Activated CD8-positive, alpha-beta memory T cell treated with anti-CD3 and anti-CD28 coated beads for 36 hours (primary cell): ENCODE measurements around the gene OSCAR. TPM values are rescaled to one million over a fixed set of nuclear protein-coding genes. Genes with fewer than 3 reads are reported as not detected.

Experiments used
- CTCF ChIA-PET: fragments of 350-600 bp; sonication (Branson Sonifier 250); formaldehyde crosslinking; loops from one replicate; lab custom pipeline; 2021; ENCODE audit warnings: antibody characterized with exemption; lab: Charles Lee
- POLR2A ChIA-PET: fragments of 350-600 bp; sonication (Branson Sonifier 250); formaldehyde crosslinking; loops from one replicate; lab custom pipeline; 2021; ENCODE audit warnings: antibody characterized with exemption; lab: Charles Lee
- total RNA-seq, 2 experiments: library from RNA; stranded (reverse); gene quantifications; one replicate each; pipeline ENCODE4 v1.2.3, GENCODE V29; 2021

Gene OSCAR
- total RNA-seq, 2 experiments from 2014 or later: 0.27 to 0.29 TPM

- POLR2A ChIA-PET: no interaction called here
- CTCF ChIA-PET: no interaction called here
These were observed 28.4 kb upstream of the OSCAR start for GRCh38 chr19:54128796-54129616.

- ChIA-PET CTCF (no interaction called here), POLR2A (no interaction called here)
These were observed 27.8 kb upstream of the OSCAR start for GRCh38 chr19:54128441-54128725.

GRCh38 chr19:54127688-54128440 is 27.3 kb upstream of the OSCAR start:
- ChIA-PET CTCF (no interaction called here), POLR2A (no interaction called here)

- POLR2A ChIA-PET: no interaction called here
- CTCF ChIA-PET: no interaction called here
These were observed 25.1 kb upstream of the OSCAR start for GRCh38 chr19:54125713-54126112.

DNA sequence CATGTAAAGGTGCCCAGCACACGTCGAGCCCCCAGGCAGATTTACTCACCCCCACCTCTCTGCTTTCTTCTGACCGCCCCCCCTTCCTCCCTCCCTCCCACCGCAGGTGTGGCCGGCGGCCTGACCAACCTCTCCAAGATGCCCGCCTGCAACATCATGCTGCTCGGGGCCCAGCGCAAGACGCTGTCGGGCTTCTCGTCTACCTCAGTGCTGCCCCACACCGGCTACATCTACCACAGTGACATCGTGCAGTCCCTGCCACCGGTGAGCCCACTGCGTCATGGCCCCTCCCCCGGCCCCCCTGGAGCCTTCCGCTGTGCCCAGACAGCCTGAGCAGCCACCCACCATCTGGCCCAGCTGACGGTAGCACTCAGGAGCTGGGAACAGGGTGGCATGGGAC is 23.8 kb upstream of the OSCAR start:
- ChIA-PET POLR2A (no interaction called here), CTCF (no interaction called here)

DNA sequence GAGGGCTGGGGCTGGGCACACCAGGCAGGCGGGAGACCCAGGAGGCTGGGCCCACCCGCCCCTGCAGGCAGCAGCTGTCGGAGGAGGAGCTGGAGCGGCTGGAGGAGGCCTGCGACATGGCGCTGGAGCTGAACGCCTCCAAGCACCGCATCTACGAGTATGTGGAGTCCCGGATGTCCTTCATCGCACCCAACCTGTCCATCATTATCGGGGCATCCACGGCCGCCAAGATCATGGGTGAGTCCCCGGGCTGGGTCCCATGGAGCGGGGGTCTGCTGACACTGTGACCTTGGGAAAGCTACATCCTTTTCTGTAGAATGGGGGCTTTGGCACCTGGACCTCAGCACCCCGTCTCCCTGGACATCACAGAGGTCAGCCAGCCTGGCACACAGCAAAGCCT is 23.1 kb upstream of the OSCAR start:
- ChIA-PET POLR2A (no interaction called here), CTCF (no interaction called here)

GRCh38 chr19:54121259-54121658 is 20.7 kb upstream of the OSCAR start:
- CTCF ChIA-PET: no interaction called here
- POLR2A ChIA-PET: interaction anchor here (0.6 to 0.7 kb wide), 2 partner anchors 17 to 261 kb away, joined by 3 to 7 read pairs; no protein-coding TSS in a partner anchor

- CTCF ChIA-PET: interaction anchor here (0.5 to 2.1 kb wide), 4 partner anchors 11 to 372 kb away, joined by 4 to 7 read pairs (median 4); partner anchors contain the start of gene LENG1
- POLR2A ChIA-PET: interaction anchor here (2.2 to 2.4 kb wide), 2 partner anchors 13 to 22 kb away, joined by 13 to 15 read pairs; partner anchors contain the start of genes CNOT3 and NDUFA3
These were observed 14.8 kb upstream of the OSCAR start, which contains the start of the genes PRPF31 and TFPT for GRCh38 chr19:54115109-54116063. TSS of gene PRPF31 (plus strand) at chr19:54115754. CDS start at chr19:54118279, 2,525 bp downstream. TSS of gene TFPT (minus strand) at chr19:54115657. CDS start at chr19:54115269, 388 bp downstream.

DNA sequence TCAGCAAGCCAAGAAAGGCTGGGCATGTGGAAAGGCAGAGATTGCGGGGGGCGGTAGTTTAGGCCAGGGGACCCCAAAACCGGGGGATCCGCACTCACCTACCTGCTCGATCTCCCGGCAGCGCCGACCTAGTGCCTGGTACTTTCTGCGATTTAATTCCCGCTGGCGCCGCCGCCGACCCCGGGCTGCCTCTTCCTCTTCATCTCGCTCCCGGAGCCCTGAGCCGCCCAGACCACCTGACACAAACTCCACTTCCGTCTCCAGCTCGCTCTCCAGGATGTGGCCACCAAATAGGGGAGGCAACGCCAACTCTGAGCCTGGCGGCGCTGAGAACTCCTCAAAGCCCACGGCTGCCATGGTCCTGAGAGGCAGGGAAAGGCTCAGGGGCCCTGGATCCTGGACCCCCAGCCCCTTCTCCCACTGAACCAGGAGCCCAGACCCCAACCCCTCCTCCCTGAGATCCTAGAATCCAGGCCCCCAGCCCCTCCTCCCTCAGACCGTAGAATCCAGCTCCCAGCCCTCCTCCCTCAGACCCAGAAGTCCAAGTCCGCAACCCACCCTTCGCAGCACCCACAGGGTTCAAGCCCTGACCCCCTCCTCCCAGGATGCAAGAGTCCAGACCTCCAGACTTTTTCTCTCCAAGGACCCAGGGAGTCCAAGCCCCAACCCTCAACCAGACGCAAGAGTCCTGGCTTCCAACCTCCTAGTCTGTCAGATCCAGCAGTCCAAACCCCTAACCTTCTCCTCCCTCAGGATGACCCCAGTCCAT is 13.9 kb upstream of the OSCAR start:
- CTCF ChIA-PET: interaction anchor here (0.7 to 2.1 kb wide), 3 partner anchors 11 to 45 kb away, joined by 3 to 7 read pairs (median 5); partner anchors contain the start of gene LENG1
- POLR2A ChIA-PET: interaction anchor here (2.2 to 2.4 kb wide), 2 partner anchors 12 to 23 kb away, joined by 13 to 15 read pairs; partner anchors contain the start of genes CNOT3 and NDUFA3

- ChIA-PET POLR2A (no interaction called here), CTCF (no interaction called here)
These were observed 9.0 kb upstream of the OSCAR start for GRCh38 chr19:54109651-54110050.

DNA sequence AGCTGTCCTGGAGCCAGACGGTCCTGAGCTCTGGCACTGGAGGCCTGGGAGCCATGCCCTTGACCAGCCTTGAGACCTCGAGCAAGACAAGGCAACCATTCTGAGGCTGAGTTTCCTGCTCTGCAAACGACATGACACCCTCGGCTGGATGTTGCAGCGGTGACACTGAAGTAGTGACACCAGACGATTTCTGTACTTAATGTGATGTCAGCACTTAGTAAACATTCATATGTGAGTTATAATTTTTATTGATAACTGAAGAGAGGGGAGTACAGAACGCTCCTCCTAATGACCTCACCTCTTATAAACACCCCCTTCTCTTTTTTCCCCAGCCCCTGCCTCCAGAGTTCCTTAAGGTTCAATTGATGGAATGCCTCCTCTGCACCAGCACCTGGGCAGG is 7.9 kb upstream of the OSCAR start:
- ChIA-PET CTCF (no interaction called here), POLR2A (no interaction called here)

DNA sequence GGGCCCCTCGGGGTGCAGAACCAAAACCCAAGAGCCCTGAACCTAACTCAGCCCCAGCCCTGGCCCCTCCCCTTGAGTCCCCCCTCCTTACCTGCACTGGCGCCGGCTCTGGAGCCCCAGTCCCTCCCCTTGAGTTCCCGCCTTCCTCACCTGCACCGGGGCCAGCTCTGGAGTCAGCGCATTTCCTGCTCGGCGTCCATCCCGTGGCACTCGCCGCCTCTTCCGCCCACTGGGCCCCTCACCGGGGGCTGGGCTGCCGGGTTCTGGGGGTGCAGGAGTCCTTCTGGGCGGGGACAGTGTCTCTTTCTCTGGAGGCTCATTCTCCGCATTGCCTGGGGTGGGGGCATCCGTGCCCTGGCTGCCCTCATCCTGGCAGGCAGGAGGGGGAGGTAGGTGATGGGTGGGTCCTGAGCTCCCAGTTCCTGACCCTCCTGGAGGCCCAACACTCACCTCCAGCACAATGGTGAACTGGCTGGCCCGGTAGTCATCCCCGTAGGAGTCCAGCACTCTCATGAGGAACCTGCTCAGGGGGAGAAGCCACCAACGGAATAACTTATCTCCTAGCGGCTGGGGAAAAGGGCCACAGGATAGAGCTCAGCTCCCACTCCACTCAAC is 7.4 kb upstream of the OSCAR start:
- ChIA-PET POLR2A (no interaction called here), CTCF (no interaction called here)

DNA sequence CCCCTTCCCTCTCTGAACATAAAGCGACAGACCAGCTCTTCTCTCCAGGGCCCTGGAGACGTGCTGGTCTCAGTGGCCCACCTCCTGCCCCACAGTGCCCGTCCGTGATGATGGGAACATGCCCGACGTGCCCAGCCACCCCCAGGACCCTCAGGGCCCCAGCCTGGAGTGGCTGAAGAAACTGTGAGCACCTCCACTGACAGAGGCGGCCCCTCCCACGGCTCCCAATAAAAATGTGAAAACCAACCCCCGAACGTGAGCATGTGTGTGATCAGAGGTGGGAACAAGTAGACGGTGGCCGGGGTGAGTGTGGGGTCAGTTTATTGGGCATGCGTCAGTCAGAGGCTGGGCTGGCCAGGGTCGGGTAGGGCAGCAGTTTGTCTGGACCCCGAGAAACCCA is 6.1 kb upstream of the OSCAR start:
- POLR2A ChIA-PET: no interaction called here

GRCh38 chr19:54105796-54106195 is 5.2 kb upstream of the OSCAR start:
- CTCF ChIA-PET: interaction anchor here (0.7 kb wide), 1 partner anchor 11 kb away, joined by 4 read pairs; no protein-coding TSS in a partner anchor
- POLR2A ChIA-PET: no interaction called here

More for the DNA sequence above, 6.1 kb upstream of the OSCAR start:
- CTCF ChIA-PET: no interaction called here

DNA sequence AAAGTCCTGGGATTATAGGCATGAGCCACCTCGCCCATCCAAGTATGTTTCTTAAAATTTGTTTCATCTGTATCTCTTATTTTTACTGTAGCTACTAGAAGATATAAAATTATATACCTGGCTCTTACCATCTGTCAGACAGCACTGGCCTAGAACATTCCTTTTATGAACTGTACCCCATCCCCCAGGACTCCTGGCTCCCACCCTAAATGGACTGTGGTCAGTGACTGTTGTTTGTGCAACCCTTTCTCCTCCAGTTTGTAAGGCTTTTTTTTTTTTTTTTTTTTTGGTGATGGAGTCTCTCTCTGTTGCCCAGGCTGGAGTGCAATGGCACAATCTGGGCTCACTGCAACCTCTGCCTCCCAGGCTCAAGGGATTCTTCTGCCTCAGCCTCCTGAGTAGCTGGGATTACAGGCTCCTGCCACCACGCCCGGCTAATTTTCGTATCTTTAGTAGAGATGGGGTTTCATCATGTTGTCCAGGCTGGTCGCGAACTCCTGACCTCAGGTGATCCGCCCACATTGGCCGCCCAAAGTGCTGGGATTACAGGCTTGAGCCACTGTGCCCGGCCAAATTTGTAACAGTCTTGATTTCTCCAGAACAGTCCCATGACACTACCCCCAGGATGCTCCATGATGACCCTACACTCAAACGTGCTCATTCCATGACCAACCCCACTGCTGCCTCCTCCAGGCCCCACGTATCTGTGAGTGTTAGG is 4.6 kb upstream of the OSCAR start:
- POLR2A ChIA-PET: no interaction called here
- CTCF ChIA-PET: interaction anchor here (0.7 kb wide), 1 partner anchor 10 kb away, joined by 4 read pairs; no protein-coding TSS in a partner anchor

DNA sequence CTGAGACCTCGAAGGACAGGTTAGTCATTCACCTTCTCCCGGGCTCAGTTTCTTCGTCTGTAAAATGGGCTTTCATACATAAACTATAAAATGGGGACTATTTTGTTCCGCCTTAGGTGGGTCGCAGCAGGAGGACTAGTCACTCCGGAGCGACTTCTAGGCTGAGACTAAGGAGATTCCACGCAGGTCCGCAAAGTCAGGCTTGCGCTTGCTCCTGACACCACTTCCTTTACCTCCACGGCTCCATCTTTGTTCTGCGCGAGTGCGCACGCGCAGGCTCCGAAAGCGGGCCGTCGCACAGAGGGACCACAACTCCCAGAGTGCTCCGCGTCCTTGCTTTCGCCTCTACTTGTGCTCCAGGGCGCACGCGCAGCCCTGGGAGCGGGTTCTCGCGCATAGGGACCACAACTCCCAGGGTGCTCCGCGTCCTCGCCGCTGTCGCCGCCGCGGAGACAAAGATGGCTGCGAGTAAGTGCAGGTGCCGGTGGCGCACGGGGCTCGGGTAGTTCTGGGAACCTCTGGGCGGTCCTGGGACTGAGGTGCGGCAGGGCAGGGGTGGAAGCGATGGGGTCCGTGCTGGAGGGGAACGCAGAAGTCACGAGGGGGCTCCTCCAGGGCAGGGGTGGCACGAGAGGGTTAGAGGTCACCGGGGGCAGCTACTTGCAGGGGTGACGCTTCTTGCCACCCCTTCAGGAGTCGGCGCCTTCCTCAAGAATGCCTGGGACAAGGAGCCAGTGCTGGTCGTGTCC is 2.0 kb upstream of the OSCAR start, which contains the start of gene NDUFA3:
TSS of gene NDUFA3 (plus strand) at position 435 of the 749 bp plus-strand sequence. CDS start at position 459, 24 bp downstream.
- ChIA-PET CTCF (interaction anchor here (0.5 to 1.4 kb wide), 3 partner anchors 12 to 164 kb away, joined by 3 to 4 read pairs (median 3); no protein-coding TSS in a partner anchor), POLR2A (interaction anchor here (0.7 to 3.4 kb wide), 3 partner anchors 9 to 34 kb away, joined by 3 to 13 read pairs (median 3); partner anchors contain the start of genes CNOT3, PRPF31 and TFPT)
